Right cardiac atrium (tissue), 5 donors: ENCODE data around the gene SREK1IP1. TPM values are rescaled to one million over a fixed set of nuclear protein-coding genes. Genes with fewer than 3 reads are reported as not detected.
A peak's percentile ranks its signal among the peaks of the same experiment; 100 is the strongest.
"Not testable (repeated sequence)": the region's sequence is repeated elsewhere in the genome, so short reads cannot be mapped to it uniquely, and the experiment has no call there.

ENCODE experiments used
- ATAC-seq, 2 donors: fragments of 200-7000 bp; cut with Tn5 transposase; one replicate each; pipeline versions ENCODE4 v1.8.0 to v1.9.1; 2020; ENCODE audit warnings: moderate library complexity in 2 of 2, mild to moderate bottlenecking in 1 of 2
- DNase-seq, 3 donors: peaks; one replicate each; pipeline ENCODE4 v3.0.0-alpha.2; 2020
- H3K27ac ChIP-seq: one replicate; pipeline ENCODE4 v1.5.1; 2013; ENCODE audit warnings: mild to moderate bottlenecking, low read length, control low read depth, moderate library complexity
- H3K27me3 ChIP-seq: one replicate; pipeline ENCODE4 v1.6.1; 2013; ENCODE audit not compliant: control insufficient read depth, insufficient read depth
- H3K4me1 ChIP-seq: one replicate; pipeline ENCODE4 v1.6.1; 2013; ENCODE audit warnings: low read length; ENCODE audit not compliant: control insufficient read depth, insufficient read depth
- H3K4me3 ChIP-seq: one replicate; pipeline ENCODE4 v1.5.1; 2013; ENCODE audit warnings: low read length, control low read depth
- H3K9me3 ChIP-seq: one replicate; pipeline ENCODE4 v1.6.1; 2013; ENCODE audit warnings: low read length; ENCODE audit not compliant: control insufficient read depth
- WGBS: extraction: QIAGEN DNeasy Blood & Tissue Kit; methylation state at CpG from one replicate; pipeline ENCODE4 v1.1.7; 2013; 5-methylcytosine and 5-hydroxymethylcytosine counted together
- intact Hi-C, 4 donors: fragments of 100-400 bp; cut with DNase I; formaldehyde crosslinking; loops; one replicate each; pipeline versions ENCODE4 v1.11.0 to v1.14.0; 2022 to 2023
- polyA plus RNA-seq: library from polyadenylated mRNA; stranded (reverse); fragments of 200-250 nt; gene quantifications from one replicate; pipeline ENCODE4 v1.2.3, GENCODE V29; 2013
- total RNA-seq, 4 donors: library from RNA; stranded (reverse); fragmentation: NEBNext Ultra II Directional; extraction: Animal tissue kit (Norgen Biotek cat#: 25700); gene quantifications; one replicate each; pipeline ENCODE4 v1.2.1, GENCODE V29; 2021
- donor health status: healthy with polysubstance abuse.
- donor health status: DM: no; HTN: yes; CAD: no.
- donor health status: DM: no; HTN: no; CAD: no.
- donor health status: DM: no; HTN: yes; CAD: no; lungs with severe emphysema.
- donor health status: DM: yes; HTN: yes; CAD: no.

Gene SREK1IP1
- total and polyA plus RNA-seq, 5 donors, result 7.4 to 15.3 (median 13.2) TPM

- WGBS, result 96% methylated on average over 3 of the region's 3 CpGs
- DNase-seq (no peak), ATAC-seq (no peak)
- Histone ChIP-seq H3K9me3 (no peaks in the 10 kb centered on the region), H3K4me1 (no peaks in the 10 kb centered on the region), H3K4me3 (no peak overlapping the region), H3K27me3 (no peaks in the 10 kb centered on the region), H3K27ac (no peak overlapping the region)
- intact Hi-C loops, result no loop called here
Observed at GRCh38 chr5:64722588-64722987, 45.9 kb downstream of the SREK1IP1 start.

- intact Hi-C loops, H3K27me3 ChIP-seq, H3K9me3 ChIP-seq, DNase-seq, H3K4me1 ChIP-seq, H3K27ac ChIP-seq, H3K4me3 ChIP-seq, ATAC-seq: not testable (repeated sequence)
- 87% methylated on average over 12 of the region's 16 CpGs for WGBS
Observed at GRCh38 chr5:64714495-64714894, 54.0 kb downstream of the SREK1IP1 start.

DNA sequence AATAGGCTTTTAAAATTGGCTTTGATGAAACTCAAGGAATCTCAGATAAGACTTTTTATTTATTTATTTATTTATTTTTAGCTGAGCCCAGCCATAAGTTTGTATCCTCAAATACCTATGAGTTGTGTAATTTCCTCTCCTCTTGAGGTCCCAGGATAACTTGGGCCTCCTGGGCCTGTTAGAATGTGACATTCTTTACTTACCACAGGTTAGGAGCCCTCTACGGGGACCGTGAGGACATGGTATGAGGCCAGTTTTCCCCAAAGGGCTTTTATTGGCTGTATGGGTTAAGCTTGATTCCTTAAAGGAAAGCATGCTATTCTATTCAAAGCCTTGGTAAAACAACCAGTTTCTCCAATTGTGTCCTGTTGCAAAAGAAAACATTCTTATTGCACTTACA is 61.3 kb downstream of the SREK1IP1 start:
- no peaks in the 10 kb centered on the region for H3K9me3 ChIP-seq
- no peaks in the 10 kb centered on the region for H3K4me1 ChIP-seq
- no peak for ATAC-seq
- intact Hi-C loops, result no loop called here
- no peak overlapping the region for H3K27ac ChIP-seq
- no peaks in the 10 kb centered on the region for H3K27me3 ChIP-seq
- no peak for DNase-seq
- 74% methylated on average over 2 of the region's 2 CpGs for WGBS
- no peak overlapping the region for H3K4me3 ChIP-seq

DNA sequence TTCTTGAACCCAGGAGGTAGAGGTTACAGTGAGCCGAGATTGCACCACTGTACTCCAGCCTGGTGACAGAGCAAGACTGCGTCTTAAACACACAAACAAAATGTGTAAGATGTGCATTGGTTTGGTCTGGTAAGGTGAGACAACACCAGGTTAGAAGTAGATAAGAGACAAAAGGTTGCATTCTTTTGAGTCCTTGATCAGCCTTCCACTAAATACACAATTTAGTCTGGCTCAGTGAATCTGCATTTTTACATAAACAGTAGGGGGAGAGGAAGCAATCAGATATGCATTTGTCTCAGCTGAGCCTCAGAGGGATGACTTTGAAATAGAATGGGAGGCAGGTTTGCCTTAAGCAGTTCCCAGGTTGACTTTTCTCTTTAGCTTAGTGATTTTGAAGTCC is 62.4 kb downstream of the SREK1IP1 start:
- WGBS, result 28% methylated on average over 2 of the region's 2 CpGs
- intact Hi-C loops, H3K27me3 ChIP-seq, ATAC-seq, DNase-seq, H3K27ac ChIP-seq, H3K4me1 ChIP-seq, H3K9me3 ChIP-seq, H3K4me3 ChIP-seq: not testable (repeated sequence)

DNA sequence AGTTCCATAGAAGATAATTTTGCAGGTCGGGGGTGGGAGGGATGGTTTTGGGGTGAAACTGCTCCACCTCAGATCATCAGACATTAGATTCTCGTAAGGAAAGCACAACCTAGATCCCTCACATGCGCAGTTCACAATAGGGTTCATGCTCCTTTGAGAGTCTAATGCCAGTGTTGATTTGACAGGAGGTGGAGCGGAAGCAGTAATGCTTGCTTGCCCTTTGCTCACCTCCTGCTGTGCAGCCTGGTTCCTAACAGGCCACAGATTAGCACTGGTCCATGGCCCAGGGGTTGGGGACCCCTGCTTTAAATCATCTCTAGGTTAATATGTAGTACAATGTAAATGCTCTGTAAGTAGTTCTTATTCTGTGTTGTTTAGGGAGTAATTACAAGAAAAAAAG is 67.7 kb downstream of the SREK1IP1 start:
- H3K27me3 ChIP-seq, result no peaks in the 10 kb centered on the region
- 81% methylated on average over 4 of the region's 4 CpGs for WGBS
- DNase-seq (no peak), ATAC-seq (no peak)
- no peak overlapping the region for H3K4me3 ChIP-seq
- intact Hi-C loops, result no loop called here
- H3K9me3 ChIP-seq, result no peaks in the 10 kb centered on the region
- H3K4me1 ChIP-seq, result no peaks in the 10 kb centered on the region
- H3K27ac ChIP-seq, result no peak overlapping the region

DNA sequence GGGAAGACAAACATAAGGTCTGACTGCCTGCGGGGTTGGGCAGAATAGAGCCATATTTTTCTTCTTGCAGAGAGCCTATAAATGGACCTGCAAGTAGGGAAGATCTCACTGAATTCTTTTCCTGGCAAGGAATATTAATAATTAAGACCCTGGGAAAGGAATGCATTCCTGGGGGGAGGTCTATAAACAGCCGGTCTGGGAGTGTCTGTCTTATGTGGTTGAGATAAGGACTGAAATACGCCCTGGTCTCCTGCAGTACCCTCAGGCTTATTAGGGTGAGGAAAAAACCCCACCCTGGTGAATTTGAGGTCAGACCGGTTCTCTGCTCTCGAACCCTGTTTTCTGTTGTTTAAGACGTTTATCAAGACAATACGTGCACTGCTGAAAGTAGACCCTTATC is 72.1 kb downstream of the SREK1IP1 start:
- ATAC-seq, H3K27me3 ChIP-seq, H3K4me1 ChIP-seq, H3K27ac ChIP-seq, H3K9me3 ChIP-seq, H3K4me3 ChIP-seq, intact Hi-C loops, DNase-seq: not testable (repeated sequence)
- WGBS, result 88% methylated on average over 7 of the region's 7 CpGs

GRCh38 chr5:64693636-64694035 is 74.9 kb downstream of the SREK1IP1 start:
- no peaks in the 10 kb centered on the region for H3K9me3 ChIP-seq
- no peaks in the 10 kb centered on the region for H3K27me3 ChIP-seq
- no peak overlapping the region for H3K4me3 ChIP-seq
- 66% methylated on average over 2 of the region's 2 CpGs for WGBS
- H3K27ac ChIP-seq, result no peak overlapping the region
- intact Hi-C loops, result no loop called here
- no peak for ATAC-seq
- DNase-seq, result no peak
- no peaks in the 10 kb centered on the region for H3K4me1 ChIP-seq

- 30% methylated on average over 3 of the region's 3 CpGs for WGBS
- Histone ChIP-seq H3K27ac (no peak overlapping the region), H3K27me3 (no peaks in the 10 kb centered on the region), H3K4me3 (no peak overlapping the region), H3K4me1 (no peaks in the 10 kb centered on the region), H3K9me3 (no peaks in the 10 kb centered on the region)
- intact Hi-C loops, result no loop called here
- DNase-seq (no peak), ATAC-seq (no peak)
Observed at GRCh38 chr5:64691291-64691690, 77.2 kb downstream of the SREK1IP1 start.

DNA sequence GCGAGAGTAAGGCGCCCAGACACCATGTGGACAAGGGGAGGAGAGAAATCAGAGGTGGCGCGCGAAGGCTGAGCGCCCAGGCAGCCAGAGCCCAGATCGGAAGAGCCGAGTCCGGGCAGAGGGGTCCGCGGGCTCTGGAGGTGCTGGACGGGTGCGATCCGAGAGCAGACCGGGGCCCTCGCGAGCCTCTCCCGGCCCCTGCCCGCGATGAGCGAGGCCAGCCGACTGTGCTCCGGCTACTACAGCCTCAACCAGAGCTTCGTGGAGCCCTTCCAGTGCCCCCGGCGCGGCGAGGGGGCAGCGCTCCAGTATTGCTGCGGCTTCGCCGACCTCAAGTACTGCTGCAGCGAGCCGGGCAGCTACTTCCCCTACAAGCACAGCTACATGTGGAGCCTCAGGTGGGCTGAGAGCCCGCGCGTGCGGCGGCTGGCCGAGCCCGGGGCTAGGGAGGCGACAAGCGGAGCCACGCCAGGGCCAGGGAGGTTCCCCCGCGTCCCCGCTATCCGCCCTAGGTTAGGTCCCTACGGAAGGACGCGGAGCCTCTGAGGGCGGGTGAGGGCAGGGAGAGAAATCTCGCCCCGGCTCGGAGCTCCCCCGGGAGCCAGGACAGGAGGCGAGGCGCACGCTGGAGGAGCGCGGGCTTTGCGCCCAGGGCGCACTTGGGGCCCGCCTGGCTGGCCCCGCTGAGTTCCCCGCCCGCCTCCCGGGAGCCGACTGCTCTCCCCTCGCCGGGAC is 77.9 kb downstream of the SREK1IP1 start, which contains the start of gene SHISAL2B:
TSS of gene SHISAL2B (plus strand) at position 87 of the 735 bp plus-strand sequence. CDS start at position 208, 121 bp downstream.
- under 1% methylated on average over 71 of the region's 71 CpGs for WGBS
- DNase-seq (peak in 1 of 3 donors; percentile 42), ATAC-seq (peak; percentile 24 to 41)
- Histone ChIP-seq H3K27ac (no peak within 1 kb of the TSS), H3K4me1 (no peaks in the 10 kb centered on the region), H3K4me3 (peak within 1 kb of the TSS; percentile 30), H3K9me3 (no peaks in the 10 kb centered on the region), H3K27me3 (no peaks in the 10 kb centered on the region)
- intact Hi-C loops, result no loop called here

DNA sequence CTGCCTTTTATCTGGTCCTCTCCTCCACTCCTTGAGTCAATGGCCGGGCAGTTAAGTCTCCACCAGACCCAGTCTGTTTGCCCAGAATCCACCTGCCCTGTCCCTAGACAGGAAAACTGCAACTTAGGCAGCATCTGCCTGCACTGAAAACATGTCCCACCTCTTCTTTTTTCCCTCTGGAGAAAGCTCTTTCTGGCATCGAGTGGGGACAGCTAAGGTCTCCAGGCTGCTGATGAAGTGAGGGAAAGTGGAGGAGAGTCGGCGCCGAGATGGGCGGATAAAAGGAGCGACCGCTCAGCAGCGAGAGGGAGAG is 78.4 kb downstream of the SREK1IP1 start:
- intact Hi-C loops, result no loop called here
- Histone ChIP-seq H3K27me3 (no peaks in the 10 kb centered on the region), H3K4me3 (peak overlapping the region; percentile 30), H3K9me3 (no peaks in the 10 kb centered on the region), H3K4me1 (no peaks in the 10 kb centered on the region), H3K27ac (no peak overlapping the region)
- 3% methylated on average over 9 of the region's 9 CpGs for WGBS
- ATAC-seq, result no peak
- DNase-seq, result no peak

DNA sequence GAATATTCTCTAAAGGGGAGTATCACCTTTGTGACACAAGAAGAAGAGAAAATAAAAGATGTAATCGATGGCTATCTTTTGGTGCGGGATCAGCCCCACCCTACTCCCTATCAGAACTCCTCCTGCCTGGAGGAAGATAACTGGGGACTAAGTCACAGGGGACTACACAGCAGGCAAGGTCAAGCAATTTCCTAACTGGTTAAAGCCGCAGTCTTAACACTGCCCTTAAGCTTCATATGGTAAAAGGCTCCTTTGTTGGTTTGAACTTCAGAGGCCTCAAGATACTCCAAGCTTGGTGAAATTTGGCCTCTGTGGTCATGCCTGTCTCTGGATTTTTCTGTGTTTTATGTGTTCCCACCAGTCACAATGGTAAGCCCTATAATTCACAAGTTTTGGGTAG is 79.5 kb downstream of the SREK1IP1 start:
- 60% methylated on average over 3 of the region's 3 CpGs for WGBS
- H3K4me3 ChIP-seq, result no peak overlapping the region
- no peaks in the 10 kb centered on the region for H3K4me1 ChIP-seq
- no peaks in the 10 kb centered on the region for H3K27me3 ChIP-seq
- H3K9me3 ChIP-seq, result no peaks in the 10 kb centered on the region
- no peak overlapping the region for H3K27ac ChIP-seq
- DNase-seq, result no peak
- ATAC-seq, result no peak
- intact Hi-C loops, result no loop called here

DNA sequence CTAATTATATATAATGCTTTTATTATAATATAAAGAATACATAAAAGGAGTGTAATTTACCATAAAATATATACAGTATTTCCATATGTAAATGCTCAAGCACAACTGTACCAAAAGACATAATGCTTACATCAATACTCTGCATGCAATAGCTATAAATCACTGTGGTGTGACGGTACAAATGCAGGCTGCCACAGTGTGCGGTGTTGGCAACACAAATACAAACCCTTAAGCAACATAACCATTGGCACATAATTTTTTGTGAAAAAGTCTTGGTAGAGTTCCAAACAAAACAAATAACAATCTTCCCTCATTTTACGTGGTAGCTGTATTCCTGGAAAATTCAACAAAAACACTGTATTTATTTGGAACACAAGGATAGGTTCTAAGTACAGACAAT is 80.1 kb downstream of the SREK1IP1 start:
- DNase-seq (no peak), ATAC-seq (no peak)
- Histone ChIP-seq H3K27me3 (no peaks in the 10 kb centered on the region), H3K9me3 (no peaks in the 10 kb centered on the region), H3K4me1 (no peaks in the 10 kb centered on the region), H3K27ac (no peak overlapping the region), H3K4me3 (no peak overlapping the region)
- WGBS, result 71% methylated on average over 3 of the region's 3 CpGs
- intact Hi-C loops, result no loop called here
